Stomach (tissue), 4 donors: Measurements from ENCODE around the gene ZFP91.

Experiments
- CTCF ChIP-seq, 7 experiments: fragments of 450-650 bp in 4 of 7; fragments of 200-600 bp in 3 of 7; sonication (generic) in 3 of 7; IDR thresholded peaks; one replicate each; pipeline ENCODE4 v1.5.1; 2016 to 2019; ENCODE audit warnings: antibody characterized with exemption in 7 of 7, control low read depth in 2 of 7, mild to moderate bottlenecking in 1 of 7
- EP300 ChIP-seq: sonication (generic); formaldehyde crosslinking; IDR thresholded peaks from one replicate; pipeline ENCODE4 v1.6.1; 2017; ENCODE audit warnings: antibody characterized with exemption
- POLR2A ChIP-seq, 4 donors: fragments of 450-650 bp; IDR thresholded peaks; one replicate each; pipeline ENCODE4 v1.6.1; 2016; ENCODE audit warnings: antibody characterized with exemption in 4 of 4, control low read depth in 2 of 4, mild to moderate bottlenecking in 1 of 4, moderate library complexity in 1 of 4
- POLR2AphosphoS5 ChIP-seq, 3 donors: sonication (generic); formaldehyde crosslinking; IDR thresholded peaks; one replicate each; pipeline ENCODE4 v1.6.1; 2016; ENCODE audit warnings: antibody characterized with exemption in 3 of 3

GRCh38 chr11:58596621-58597020 is 17.8 kb downstream of the ZFP91 start:
- TF ChIP-seq CTCF (IDR thresholded peaks at IDR 0.05) (no peak), POLR2A (IDR thresholded peaks at IDR 0.05) (no peak), POLR2AphosphoS5 (IDR thresholded peaks at IDR 0.05) (no peak), EP300 (no peak)
